Hematopoietic multipotent progenitor cell treated with erythropoietin and hydrocortisone succinate and interleukin-3 and kit ligand, for 6 days (in vitro differentiated cells): ENCODE data around the gene SCUBE3.

Experiments used
- DNase-seq: peaks from one replicate; pipeline ENCODE4 v3.0.0-alpha.2; 2015

SCUBE3 gene

GRCh38 chr6:35275744-35276260, 62.0 kb downstream of the SCUBE3 start:
- DNase-seq: no peak

DNA sequence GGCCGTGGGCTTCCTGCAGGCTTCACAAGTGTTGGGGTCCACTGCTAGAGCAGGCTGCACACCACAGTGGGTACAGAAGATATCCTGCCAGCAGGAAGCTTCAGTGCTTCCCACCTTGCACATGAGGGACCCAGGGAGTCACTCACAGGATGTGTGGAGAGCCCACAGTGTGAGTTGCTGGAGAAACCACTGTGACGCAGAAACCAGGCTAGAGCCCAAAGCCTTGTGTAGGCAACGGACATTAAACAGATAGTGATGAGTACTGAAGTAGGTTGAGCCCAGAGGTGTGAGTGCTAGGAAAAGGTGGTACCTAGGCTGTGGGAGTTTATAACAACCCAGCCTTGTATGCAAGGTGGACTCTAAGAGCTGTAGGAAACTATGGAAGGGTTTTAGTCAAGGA, 65.0 kb downstream of the SCUBE3 start:
- no peak for DNase-seq

DNA sequence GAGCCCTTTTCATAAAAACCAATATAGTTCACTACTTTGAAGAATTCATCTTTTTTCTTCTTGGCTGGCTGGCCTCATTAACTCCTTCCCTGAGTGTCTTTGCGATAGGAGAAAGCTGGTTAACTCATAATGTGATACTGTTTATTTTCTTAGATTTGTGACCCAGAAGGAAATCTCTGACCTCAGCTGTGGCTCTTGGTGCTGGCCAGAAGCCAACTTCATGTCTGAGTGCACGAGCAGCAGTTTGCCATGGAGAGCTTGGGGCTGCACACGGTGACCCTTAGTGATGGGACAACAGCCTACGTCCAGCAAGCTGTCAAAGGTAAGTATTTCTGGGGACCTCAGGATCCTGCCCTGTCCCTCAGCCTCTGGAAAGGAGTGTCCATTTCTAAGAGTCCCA, 67.1 kb downstream of the SCUBE3 start:
- no peak for DNase-seq

DNA sequence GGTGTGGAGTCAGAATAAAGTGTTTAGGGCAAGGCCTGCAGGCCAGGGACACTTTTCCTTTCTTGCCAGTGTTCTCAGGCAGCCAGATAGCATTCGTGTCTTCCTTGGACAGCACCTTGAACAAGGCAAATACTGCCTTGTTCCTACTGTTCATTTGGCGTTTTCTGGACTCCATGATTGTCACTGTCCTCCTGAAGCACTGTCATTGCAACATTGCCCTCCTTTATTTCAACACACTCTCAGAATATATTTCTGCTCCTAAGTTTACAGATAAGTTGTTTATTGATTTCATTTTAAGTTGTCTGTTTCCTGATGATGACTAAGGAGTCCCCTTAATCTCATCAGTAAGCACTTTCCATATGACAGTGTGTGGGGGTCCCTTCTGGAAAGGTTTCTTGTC, 68.7 kb downstream of the SCUBE3 start:
- DNase-seq: no peak

DNA sequence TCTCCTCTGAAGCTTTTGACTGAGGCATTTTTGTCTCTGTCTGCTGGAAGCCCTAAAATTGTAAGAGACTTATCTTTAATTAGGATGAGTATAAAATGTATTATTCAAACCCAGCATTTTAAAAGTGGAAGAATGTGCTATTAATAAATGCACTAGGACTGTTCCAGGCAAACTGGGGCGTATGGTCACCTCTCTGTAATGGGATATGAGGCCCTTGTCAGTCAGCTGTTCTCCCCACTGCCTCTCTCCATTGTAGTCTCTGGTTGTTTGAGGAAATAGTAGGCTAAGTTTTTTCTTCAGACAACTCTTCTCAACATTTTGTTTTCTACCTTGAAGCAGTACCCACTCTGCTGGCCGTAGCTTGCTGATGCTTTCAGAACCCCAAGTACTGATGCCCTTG, 69.6 kb downstream of the SCUBE3 start:
- no peak for DNase-seq

- DNase-seq: no peak
Measured at GRCh38 chr6:35287671-35288396, 74.1 kb downstream of the SCUBE3 start.

DNA sequence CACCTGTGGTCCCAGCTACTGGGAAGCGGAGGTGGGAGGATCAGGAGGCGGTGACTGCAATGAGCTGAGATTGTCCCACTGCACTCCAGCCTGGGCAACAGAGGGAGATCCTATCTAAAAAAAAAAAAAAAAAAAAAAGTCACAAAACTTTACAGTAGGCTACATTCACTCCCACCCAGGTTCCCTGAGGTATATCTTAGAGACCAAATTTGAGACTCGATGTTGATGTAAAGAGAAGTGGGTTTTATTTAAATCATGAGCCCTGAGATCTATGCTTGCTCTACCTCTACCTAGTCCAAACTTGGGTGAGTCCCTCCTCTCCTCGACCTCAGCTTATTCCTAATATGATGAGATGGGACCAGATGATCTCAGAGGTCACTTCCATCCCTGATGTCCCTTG, 75.1 kb downstream of the SCUBE3 start:
- DNase-seq: no peak

- no peak for DNase-seq
Measured at GRCh38 chr6:35291491-35291890, 77.7 kb downstream of the SCUBE3 start.

GRCh38 chr6:35292494-35292893, 78.7 kb downstream of the SCUBE3 start:
- no peak for DNase-seq

DNA sequence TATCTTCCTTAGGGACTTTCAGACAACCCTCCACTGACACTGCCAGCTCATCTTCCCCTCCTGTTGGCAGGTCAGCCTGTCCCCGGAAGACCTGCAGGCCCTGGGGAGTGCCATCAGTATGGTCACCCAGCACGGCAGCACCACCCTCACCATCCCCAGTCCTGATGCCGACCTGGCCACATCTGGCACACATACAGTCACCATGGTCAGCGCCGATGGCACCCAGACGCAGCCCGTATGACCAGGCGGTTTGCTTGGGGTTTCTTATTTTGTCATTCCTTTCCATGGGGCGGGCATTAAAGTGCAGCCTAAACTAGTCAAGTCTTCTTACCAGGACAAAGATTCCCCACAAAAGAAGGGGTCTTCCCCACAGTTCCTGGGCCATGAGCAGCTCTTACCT, 79.9 kb downstream of the SCUBE3 start:
- no peak for DNase-seq

- peak; percentile 67 for DNase-seq
Measured at GRCh38 chr6:35294308-35294945, 80.7 kb downstream of the SCUBE3 start.

DNA sequence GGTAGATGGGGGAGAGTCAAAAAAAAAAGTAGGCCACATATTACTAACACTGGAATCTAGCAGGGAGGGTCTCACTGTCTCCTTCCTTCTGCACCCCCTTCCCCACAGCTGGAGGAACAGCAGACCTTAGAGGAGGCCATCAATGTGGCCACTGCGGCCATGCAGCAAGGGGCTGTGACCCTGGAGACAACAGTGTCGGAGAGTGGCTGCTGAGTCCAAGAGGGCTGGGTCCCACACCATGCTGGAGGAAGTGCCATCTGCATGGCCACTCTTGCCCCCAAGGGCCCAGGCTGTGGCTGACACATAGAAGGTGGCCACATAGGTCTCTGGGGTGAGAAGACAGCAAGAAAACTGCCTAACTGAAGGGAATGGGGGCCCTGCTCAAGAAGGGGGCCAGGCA, 81.3 kb downstream of the SCUBE3 start:
- DNase-seq: no peak

DNA sequence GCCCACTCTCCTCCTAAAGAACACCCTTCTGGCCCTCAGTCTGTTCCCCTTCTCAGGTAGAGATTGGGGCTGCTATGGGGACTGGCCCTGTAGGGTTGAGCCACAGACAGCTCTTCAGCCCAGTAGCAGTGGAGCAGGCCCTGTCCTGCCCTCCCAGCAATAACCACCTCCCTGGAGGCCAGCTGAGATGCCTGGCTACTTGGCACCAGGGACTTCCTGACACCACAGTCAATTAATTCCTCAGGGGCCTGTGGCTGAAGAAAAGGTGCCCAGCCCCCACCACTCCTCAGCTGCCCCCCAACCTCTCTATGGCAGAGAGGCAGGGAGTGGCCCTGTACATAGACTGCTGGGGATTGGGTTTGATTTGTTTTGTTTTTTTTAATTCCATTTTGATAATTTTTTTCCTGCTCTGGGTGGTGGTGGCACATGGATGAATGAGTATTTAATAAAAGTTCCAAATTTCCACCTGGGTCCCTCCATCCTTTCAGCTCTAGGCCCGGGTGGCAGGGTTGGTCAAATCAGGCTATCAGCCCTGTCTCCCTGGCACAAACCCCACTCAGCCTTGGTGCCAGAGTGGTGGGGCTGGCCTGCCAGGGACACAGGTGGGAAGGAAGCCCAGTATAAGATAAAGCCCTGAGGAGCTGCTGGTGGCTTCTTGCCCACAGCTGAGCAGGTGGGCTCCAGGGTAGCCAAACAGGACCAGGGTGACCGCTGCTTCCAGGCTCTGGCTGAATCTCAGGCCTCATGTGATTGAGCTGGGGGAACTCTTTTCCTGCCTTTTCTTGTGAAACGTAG, 82.0 kb downstream of the SCUBE3 start:
- no peak for DNase-seq

GRCh38 chr6:35296931-35297600, 83.3 kb downstream of the SCUBE3 start:
- DNase-seq: no peak

DNA sequence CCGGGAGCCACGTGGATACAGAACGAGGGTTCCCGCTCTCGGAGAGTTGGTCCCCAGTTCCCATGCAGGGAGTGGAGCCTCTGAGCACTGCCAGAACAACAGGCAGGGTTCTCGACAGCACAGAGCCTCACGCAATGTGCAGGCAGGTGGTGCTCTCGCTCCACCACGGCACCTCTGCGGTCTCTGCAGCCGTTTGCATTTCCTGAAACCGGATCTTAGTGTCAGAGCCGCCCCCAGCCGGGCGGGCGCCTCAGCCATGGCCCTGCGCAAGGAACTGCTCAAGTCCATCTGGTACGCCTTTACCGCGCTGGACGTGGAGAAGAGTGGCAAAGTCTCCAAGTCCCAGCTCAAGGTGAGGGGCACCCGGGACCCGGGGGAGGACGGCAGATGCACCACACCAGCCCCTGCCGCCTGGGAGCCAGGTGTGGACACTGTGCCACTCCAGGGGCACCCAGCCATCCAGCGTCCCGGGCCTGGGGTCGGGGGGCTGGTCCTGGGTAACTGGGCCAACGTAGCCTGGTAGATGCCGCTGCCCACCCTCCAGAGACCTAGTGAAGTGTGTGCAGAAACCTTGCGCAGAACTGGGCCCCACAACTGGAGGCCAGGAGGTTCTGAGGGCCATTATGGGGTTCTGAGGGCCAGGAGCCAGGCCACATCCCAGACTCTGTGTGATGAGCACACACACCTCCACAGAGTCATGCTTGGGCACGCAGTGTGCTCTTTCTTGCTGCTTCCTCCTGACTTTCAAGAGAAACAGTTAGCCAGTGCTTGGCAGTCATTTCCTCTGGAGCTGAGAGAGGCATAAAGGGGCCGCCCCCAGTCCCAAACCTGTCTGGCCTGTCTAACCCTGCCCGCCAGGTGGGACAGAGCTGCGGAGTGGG, 84.1 kb downstream of the SCUBE3 start, which contains the start of gene DEF6:
DEF6 (plus strand) TSS at position 218 of the 881 bp plus-strand sequence; CDS start at position 257, 39 bp downstream.
- DNase-seq: peak; percentile 95

- DNase-seq: peak; percentile 50
Measured at GRCh38 chr6:35298625-35299140, 84.9 kb downstream of the SCUBE3 start.

GRCh38 chr6:35299674-35300073, 85.9 kb downstream of the SCUBE3 start:
- DNase-seq: peak; percentile 82

DNA sequence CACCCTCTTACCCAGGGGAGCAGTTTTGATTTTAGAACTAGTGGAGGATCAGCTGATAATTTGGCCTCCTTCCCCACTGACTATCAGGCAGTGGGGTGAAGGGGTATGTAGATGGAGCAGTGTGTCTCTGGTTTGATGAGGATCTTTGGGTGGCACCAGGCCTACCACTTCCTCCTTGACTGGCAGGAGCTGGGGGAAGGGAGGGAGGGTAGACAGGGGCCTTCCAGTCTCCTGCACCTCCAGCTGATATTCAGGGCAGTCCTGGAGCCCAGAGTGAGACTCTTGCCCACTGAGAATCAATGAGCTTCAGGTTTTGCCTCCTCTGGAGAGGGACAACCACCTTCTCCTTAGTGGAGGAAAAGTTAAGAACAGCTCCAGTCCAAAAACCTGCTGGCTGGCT, 87.1 kb downstream of the SCUBE3 start:
- peak; percentile 77 for DNase-seq
